Activated effector memory CD4-positive, alpha-beta T cell treated with Interleukin-2 at 50 U/mL for 16 hours (primary cell): ENCODE results near the gene CACNA1C.

Experiments used
- DNase-seq: peaks from one replicate; pipeline ENCODE4 v3.0.0-alpha.2; 2020

CACNA1C gene

GRCh38 chr12:2264651-2265232 is 212.0 kb downstream of the CACNA1C start:
- DNase-seq: no peak

- no peak for DNase-seq
These were observed 212.8 kb downstream of the CACNA1C start for GRCh38 chr12:2265461-2266167.

- no peak for DNase-seq
These were observed 214.2 kb downstream of the CACNA1C start for GRCh38 chr12:2266666-2267620.

GRCh38 chr12:2267703-2268470 is 215.1 kb downstream of the CACNA1C start:
- DNase-seq: no peak

- DNase-seq: no peak
These were observed 215.9 kb downstream of the CACNA1C start for GRCh38 chr12:2268471-2269286.

DNA sequence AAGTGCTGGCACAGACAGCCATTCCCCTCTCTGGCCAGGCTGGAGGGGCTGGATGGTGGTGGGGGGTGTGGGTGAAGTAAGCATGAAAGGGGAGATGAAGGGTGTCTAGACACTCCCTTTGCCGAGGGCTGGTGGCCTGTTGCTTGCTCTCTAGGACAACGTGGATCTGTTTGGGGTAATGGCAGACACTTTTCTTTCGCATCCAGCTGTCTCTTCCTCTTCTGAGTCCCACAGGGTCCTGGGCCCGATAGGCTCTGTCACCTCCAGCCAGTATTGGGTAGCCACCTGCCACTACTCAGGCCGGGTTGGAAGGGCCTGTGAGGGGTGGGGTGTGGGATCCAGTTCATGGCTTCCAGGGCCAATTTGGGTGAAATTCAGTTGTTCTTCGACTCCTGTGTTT is 218.1 kb downstream of the CACNA1C start:
- no peak for DNase-seq

DNA sequence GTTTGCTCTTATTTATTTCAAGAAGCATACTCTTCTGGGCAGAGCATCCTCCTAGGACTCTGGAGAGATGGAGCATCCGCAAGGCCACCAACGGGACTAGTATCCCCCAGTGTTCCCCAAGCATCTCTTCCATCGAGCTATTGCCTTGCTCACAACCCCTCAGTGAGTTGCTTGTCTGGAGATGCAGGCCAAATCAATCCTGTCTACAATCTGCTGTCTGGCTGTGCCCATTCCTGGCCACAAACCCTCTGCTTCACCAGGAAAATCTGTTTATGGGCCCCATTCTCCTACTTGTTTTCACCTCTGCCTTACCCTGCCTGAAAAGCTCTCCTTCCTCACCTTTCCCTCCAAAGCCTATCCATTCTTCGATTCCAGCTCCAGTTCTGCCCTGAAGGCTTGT is 219.2 kb downstream of the CACNA1C start:
- DNase-seq: no peak

DNA sequence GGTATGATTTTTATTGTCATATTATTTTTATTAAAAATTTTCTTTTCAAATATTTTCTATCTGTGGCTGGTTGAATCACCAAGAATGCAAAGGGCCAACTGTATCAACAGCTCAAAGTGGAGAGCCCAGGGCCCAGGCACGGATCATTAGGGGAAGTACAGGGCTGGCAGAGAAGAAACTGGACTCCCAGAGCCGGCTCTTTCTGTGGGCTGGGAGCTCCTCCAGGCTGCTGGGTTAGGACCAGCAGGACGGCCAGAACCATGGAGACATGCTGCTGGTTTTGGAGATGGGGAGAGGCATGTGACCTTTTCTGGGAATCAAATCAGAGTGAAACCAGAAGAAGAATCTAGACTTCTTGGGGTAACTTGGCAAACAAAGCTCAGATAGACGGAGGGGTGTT is 220.5 kb downstream of the CACNA1C start:
- DNase-seq: no peak

DNA sequence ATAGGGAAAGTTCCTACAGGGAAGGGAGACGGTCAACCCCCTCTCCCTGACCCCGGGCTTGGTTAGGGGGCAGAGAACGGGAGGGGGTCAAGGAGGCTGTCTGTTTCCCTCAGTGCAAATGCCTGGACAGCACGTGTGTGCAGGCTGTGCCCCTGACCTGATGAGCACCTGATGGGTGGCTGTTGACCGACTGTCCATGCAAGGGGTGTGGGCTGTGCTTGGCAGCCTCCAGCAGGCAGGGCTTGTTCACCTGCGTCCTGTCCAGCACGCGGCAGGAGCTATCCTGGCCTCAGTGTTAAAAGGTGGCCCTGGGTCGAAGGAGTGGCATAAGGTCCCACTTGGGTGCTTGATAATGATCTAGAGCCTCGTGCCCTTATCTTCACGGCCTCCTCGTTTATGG is 221.0 kb downstream of the CACNA1C start:
- no peak for DNase-seq

- no peak for DNase-seq
These were observed 221.9 kb downstream of the CACNA1C start for GRCh38 chr12:2274733-2275132.

GRCh38 chr12:2276288-2277033 is 223.7 kb downstream of the CACNA1C start:
- DNase-seq: no peak

- DNase-seq: no peak
These were observed 224.8 kb downstream of the CACNA1C start for GRCh38 chr12:2277492-2278155.

DNA sequence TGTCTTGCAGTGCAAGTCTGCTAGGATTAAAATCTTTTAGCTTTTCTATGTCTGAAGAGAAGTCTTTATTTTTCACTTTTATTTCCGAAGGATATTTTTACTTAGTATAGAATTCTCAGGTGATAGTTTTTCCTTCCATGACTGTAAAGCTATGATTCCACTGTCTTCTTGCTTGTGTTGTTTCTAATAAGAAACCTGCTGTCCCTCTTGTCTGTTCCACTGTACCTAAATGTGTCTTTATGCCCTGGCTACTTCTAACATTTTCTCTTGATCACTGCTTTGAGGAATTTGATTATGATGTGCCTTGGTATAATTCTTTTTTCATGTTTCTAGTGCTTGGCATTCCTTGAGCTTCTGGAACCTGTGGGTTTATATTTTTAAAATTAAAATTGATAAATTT is 228.7 kb downstream of the CACNA1C start:
- no peak for DNase-seq

DNA sequence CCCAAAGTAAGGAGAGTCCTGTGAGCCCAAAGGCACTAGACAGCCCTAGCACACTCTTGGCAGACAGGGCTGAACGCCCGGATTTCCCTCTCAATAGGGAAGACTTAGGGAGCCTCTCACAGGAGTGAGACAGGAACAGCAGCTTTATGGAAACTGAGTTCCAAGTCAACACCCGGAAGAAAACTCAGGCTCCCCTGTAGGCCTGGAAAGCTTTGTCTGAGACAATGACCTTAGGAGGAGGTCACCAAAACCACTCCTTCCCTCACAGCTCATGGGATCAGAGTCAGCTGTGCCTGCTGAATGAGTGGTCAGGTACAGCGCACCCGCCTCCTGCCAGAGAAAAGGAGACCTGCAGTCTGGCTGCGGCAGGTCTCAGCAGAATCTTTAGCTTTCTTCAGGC is 229.5 kb downstream of the CACNA1C start:
- no peak for DNase-seq

DNA sequence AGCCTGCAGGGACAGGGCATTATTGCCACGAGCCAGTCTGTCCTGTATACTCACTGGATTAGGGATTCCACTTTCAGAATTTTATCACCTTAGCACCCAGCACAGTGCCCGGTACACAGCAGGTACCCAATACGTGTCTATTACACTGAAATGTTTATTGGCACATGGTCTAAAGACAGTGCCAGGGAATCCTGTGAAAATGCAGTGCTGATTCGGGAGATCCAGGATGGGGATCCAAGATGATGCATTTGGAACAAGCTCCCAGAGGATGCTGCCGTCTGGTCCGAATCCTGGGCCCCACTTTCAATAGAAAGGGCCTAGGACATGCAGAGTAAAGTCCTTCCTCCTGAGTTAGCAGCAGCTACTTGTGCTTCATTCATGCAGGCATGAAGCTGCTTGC is 230.7 kb downstream of the CACNA1C start:
- DNase-seq: no peak

- no peak for DNase-seq
These were observed 231.1 kb downstream of the CACNA1C start for GRCh38 chr12:2283916-2284315.

DNA sequence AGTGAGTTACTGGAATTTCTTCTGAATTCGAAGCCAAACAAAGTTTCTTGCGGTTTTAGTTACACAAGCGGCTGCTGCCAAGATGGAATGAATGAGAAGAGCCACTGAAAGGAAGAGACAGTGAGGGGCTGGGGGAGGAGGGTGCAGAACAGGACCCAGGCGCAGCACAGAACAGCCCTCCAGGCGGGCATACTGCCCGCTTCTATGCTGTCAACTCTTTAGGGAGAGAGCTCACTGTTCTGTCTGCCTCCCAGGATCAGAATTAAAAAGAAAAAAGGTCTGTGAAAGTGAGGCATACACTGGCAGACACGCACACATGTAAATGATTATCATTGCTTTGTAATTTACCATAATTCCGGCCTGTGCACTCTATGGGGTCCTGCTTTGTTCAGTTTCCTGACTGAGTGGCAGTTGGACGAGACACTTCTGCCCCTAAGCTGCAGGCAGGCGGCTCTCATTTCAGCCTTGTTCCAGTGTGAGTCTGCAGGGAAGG is 231.6 kb downstream of the CACNA1C start:
- DNase-seq: no peak

DNA sequence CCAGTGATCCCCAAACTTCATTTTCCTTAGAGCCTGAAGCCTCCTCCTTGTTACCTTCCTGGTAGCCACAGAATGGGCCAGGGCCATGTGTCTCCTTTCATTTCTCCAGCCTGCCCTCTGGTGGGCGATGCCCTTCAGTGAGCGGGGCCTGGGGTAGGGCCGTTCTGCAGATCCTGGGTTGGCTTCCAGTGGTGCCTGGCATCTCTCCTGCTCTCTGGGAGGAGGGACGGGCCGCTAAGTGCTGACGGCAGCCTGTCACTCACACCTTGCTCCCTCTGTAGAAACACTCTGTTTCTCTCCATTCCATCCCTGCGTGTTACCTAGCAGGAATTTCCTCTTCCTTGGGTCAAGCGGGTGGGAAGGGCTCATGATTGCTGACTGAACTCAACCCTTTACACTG is 232.1 kb downstream of the CACNA1C start:
- DNase-seq: no peak

DNA sequence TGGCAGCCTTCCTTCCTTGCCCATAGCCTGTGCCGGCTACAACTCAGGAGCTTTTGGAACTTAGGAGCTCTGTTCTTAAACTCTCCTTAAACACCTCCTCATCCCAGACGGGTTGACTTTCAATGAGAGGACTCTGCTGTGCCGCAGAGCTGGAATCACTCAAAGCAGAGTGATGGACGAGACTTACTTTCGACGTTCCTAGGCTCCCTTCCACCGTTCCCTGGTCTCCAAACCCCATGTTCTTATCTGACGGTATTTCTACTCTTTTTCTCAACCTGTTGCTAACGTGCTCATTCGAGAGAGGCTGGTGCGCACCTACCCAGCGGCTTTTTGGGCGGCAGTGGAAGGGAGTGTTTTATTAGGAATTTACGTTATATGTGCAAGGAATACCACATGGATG is 232.7 kb downstream of the CACNA1C start:
- no peak for DNase-seq

DNA sequence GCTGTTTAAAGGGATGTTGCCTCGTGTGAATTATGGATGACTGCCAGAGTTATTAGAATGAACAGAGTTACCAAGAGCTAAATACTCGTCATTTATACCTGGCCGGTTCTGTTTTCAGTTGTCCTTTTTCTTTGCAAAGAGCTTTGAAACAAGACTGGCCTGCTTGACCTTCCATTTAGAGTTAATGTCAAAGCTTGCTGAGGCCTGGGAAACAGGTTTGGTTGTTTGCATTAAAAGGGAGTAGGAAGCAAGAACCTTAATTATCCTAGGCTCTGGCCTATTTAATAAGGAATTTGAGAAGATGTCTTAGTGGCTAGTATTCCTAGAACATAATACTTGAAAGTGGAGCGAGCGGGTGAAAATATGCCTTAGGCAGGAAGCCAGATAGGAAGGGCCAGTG is 233.3 kb downstream of the CACNA1C start:
- DNase-seq: no peak
